Measurements from ENCODE around the gene GOLIM4. TPM values are rescaled to one million over a fixed set of nuclear protein-coding genes. Genes with fewer than 3 reads are reported as not detected.

GOLIM4 gene
- total RNA-seq, 1 experiment from 2014 or later = 12.2 TPM

DNA sequence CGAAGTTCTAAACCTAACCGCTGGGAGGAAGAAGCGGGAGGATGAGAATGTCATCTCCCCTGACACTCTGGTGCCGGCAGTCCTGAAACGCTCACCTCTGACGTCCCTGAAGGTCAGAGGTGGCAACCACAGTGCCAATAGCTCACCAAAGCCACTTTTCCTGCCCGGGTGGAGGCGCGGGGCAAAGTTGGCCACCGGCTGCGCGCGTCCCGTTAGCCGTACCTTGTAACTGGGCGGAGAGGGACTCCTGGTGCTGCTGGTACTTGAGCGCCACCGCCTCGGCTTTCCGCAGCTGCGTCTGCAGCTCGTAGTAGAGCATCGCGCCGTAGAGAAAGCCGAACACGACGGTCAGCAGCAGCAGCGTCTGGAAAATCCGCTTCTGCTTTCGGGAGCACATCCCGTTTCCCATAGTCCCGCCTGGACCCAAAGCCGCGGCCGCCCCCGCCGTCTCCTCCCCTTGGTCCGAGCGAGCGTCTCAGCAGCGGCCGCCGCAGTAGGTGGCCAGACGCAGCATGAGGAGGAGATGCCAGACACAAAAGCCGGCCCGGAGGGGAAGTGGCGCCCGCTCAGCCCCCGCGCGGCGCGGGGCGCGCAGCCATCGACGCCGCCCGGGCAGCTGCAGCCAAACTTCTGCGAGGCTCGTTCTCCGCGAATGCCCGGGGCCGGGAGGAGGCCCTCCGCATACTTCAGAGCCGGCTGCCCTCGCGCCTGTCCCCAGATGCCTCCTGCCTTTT, 680 bp downstream of the GOLIM4 start:
- H3K4me3 ChIP-seq (ENCODE audit: low read depth, low read length, poor library complexity, severe bottlenecking) = peak overlapping the region; percentile 79
- CTCF ChIA-PET = interaction anchor here (0.8 kb wide), 1 partner anchor 71 kb away, joined by 3 read pairs; no protein-coding TSS in a partner anchor
- H3K9me3 ChIP-seq (ENCODE audit: low read depth, low read length, poor library complexity, severe bottlenecking) = no peaks in the 10 kb centered on the region
- intact Hi-C loops (cut with micrococcal nuclease; ENCODE audit: unreplicated experiment) = no loop called here
- H3K36me3 ChIP-seq (ENCODE audit: insufficient read depth, low read length, poor library complexity, severe bottlenecking) = no peaks in the 10 kb centered on the region
- no peaks in the 10 kb centered on the region for H3K4me1 ChIP-seq (ENCODE audit: insufficient read depth, low read length, poor library complexity, severe bottlenecking)
- POLR2A ChIA-PET (ENCODE audit: low non-redundant PET) = no interaction called here
- no peaks in the 10 kb centered on the region for H3K27me3 ChIP-seq (replicated peaks; ENCODE audit: insufficient read depth, low read depth, low read length, poor library complexity)
- TF ChIP-seq EZH2 (IDR thresholded peaks at IDR 0.05; ENCODE audit: borderline replicate concordance, low read depth, low read length, poor library complexity, severe bottlenecking) = no peak
- TF ChIP-seq, protein P1, sequence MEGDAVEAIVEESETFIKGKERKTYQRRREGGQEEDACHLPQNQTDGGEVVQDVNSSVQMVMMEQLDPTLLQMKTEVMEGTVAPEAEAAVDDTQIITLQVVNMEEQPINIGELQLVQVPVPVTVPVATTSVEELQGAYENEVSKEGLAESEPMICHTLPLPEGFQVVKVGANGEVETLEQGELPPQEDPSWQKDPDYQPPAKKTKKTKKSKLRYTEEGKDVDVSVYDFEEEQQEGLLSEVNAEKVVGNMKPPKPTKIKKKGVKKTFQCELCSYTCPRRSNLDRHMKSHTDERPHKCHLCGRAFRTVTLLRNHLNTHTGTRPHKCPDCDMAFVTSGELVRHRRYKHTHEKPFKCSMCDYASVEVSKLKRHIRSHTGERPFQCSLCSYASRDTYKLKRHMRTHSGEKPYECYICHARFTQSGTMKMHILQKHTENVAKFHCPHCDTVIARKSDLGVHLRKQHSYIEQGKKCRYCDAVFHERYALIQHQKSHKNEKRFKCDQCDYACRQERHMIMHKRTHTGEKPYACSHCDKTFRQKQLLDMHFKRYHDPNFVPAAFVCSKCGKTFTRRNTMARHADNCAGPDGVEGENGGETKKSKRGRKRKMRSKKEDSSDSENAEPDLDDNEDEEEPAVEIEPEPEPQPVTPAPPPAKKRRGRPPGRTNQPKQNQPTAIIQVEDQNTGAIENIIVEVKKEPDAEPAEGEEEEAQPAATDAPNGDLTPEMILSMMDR (conservative IDR thresholded peaks at IDR 0.05; ENCODE audit: low read depth, low read length) = peak; percentile 25; the same call in 1 of the 2 replicates
- no TSS peak for BruUV-seq (replicated peaks)
- DNase-seq (ENCODE audit: low spot score) = peak; percentile 68
- peak overlapping the region; percentile 72 for H3K27ac ChIP-seq (ENCODE audit: low read depth, low read length, poor library complexity, severe bottlenecking)

DNA sequence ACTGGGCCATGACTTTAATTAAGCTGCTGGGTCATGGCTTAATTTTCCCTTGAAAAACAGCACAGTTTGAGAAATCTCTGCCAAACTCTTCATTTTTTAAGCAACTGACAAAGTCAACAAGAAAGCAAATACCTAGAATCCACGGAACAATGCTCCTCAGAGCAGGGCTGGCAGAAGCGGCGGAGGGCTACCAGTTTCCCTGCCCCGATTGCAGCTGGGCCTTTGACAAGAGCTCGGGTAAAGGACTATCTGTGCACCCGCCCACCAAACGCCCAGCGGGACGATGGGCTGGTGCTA, 1.2 kb downstream of the GOLIM4 start:
- ChIA-PET POLR2A (ENCODE audit: low non-redundant PET) (no interaction called here), CTCF (no interaction called here)
- Histone ChIP-seq H3K27ac (ENCODE audit: low read depth, low read length, poor library complexity, severe bottlenecking) (peak overlapping the region; percentile 72), H3K4me3 (ENCODE audit: low read depth, low read length, poor library complexity, severe bottlenecking) (peak overlapping the region; percentile 79), H3K9me3 (ENCODE audit: low read depth, low read length, poor library complexity, severe bottlenecking) (no peaks in the 10 kb centered on the region), H3K27me3 (replicated peaks; ENCODE audit: insufficient read depth, low read depth, low read length, poor library complexity) (no peaks in the 10 kb centered on the region), H3K4me1 (ENCODE audit: insufficient read depth, low read length, poor library complexity, severe bottlenecking) (no peaks in the 10 kb centered on the region), H3K36me3 (ENCODE audit: insufficient read depth, low read length, poor library complexity, severe bottlenecking) (no peaks in the 10 kb centered on the region)
- no TSS peak for BruUV-seq (replicated peaks)
- intact Hi-C loops (cut with micrococcal nuclease; ENCODE audit: unreplicated experiment) = no loop called here
- peak; percentile 84 for DNase-seq (ENCODE audit: low spot score)
- TF ChIP-seq EZH2 (IDR thresholded peaks at IDR 0.05; ENCODE audit: borderline replicate concordance, low read depth, low read length, poor library complexity, severe bottlenecking) = no peak
- TF ChIP-seq, protein P1 (conservative IDR thresholded peaks at IDR 0.05; ENCODE audit: low read depth, low read length) = no peak

DNA sequence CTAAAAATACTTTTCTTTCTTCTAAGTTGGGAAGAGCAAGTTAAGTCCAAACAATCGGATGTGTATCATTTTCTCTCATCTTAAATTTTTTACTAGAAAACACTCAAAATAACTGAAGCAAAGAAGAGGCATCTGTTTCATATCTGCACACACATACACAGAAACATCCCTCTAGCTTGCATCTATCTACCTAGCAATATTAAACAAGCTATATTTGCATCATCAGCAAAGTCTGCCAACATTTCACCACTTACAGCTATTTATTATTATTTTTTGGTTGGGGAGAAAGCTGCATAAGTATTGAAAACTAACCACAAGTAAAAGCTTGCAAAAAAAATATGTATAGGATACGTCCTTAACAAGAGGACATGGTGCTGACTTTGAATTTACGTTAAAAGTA, 1.9 kb downstream of the GOLIM4 start:
- no peaks in the 10 kb centered on the region for H3K36me3 ChIP-seq (ENCODE audit: insufficient read depth, low read length, poor library complexity, severe bottlenecking)
- H3K4me3 ChIP-seq (ENCODE audit: low read depth, low read length, poor library complexity, severe bottlenecking) = no peak overlapping the region
- H3K4me1 ChIP-seq (ENCODE audit: insufficient read depth, low read length, poor library complexity, severe bottlenecking) = no peaks in the 10 kb centered on the region
- intact Hi-C loops (cut with micrococcal nuclease; ENCODE audit: unreplicated experiment) = no loop called here
- no peaks in the 10 kb centered on the region for H3K27me3 ChIP-seq (replicated peaks; ENCODE audit: insufficient read depth, low read depth, low read length, poor library complexity)
- no peak overlapping the region for H3K27ac ChIP-seq (ENCODE audit: low read depth, low read length, poor library complexity, severe bottlenecking)
- POLR2A ChIA-PET (ENCODE audit: low non-redundant PET) = no interaction called here
- H3K9me3 ChIP-seq (ENCODE audit: low read depth, low read length, poor library complexity, severe bottlenecking) = no peaks in the 10 kb centered on the region
- no TSS peak for BruUV-seq (replicated peaks)
- TF ChIP-seq EZH2 (IDR thresholded peaks at IDR 0.05; ENCODE audit: borderline replicate concordance, low read depth, low read length, poor library complexity, severe bottlenecking) = no peak
- TF ChIP-seq, protein P1 (conservative IDR thresholded peaks at IDR 0.05; ENCODE audit: low read depth, low read length) = no peak
- CTCF ChIA-PET = no interaction called here
- no peak for DNase-seq (ENCODE audit: low spot score)

Measured in A673 (cell line).